ENCODE results near the gene MED13L. TPM values are rescaled to one million over a fixed set of nuclear protein-coding genes. Genes with fewer than 3 reads are reported as not detected.

The MED13L gene
- polyA plus RNA-seq, 1 donor (not counting 4 experiments of a cell fraction or from before 2014, with no cell fraction given) = 31.7 TPM

GRCh38 chr12:116293687-116294453, 16.4 kb upstream of the MED13L start:
- FAIRE-seq (no peak), DNase-seq (ENCODE audit: low read depth, low spot score) (no peak)
- peaks cover 4% of the 10 kb centered on the region for H3K4me1 ChIP-seq (ENCODE audit: control insufficient read depth, extremely low read depth, insufficient read depth, low read length)
- no peak overlapping the region for H3K9ac ChIP-seq (ENCODE audit: control insufficient read depth, extremely low read depth, insufficient read depth, low read length)
- TF ChIP-seq CTCF (optimal IDR thresholded peaks at IDR 0.05 in 1 of 3, IDR thresholded peaks at IDR 0.05 in 1 of 3, conservative IDR thresholded peaks at IDR 0.05 in 1 of 3; ENCODE audit: extremely low read depth in 1 of 3, insufficient read depth in 2 of 3, low read length in 3 of 3) = no peak
- no peak for TF ChIP-seq EZH2 (IDR thresholded peaks at IDR 0.05; ENCODE audit: low read length)
- no peak overlapping the region for H2AFZ ChIP-seq (ENCODE audit: control insufficient read depth, low read length)
- H3K9me3 ChIP-seq (ENCODE audit: control insufficient read depth, low read depth, low read length) = no peaks in the 10 kb centered on the region
- no peak overlapping the region for H3K4me2 ChIP-seq (ENCODE audit: control insufficient read depth, extremely low read depth, insufficient read depth, low read depth, low read length)
- no peaks in the 10 kb centered on the region for H3K36me3 ChIP-seq (ENCODE audit: control insufficient read depth in 2 of 2, extremely low read depth in 1 of 2, insufficient read depth in 2 of 2, low read length in 2 of 2)
- H3K79me2 ChIP-seq (ENCODE audit: control insufficient read depth, insufficient read depth, low read length) = no peaks in the 10 kb centered on the region
- no peaks in the 10 kb centered on the region for H3K27me3 ChIP-seq (ENCODE audit: control insufficient read depth, extremely low read depth, insufficient read depth, low read length)
- no peak overlapping the region for H3K4me3 ChIP-seq (ENCODE audit: control insufficient read depth in 2 of 3, extremely low read depth in 1 of 3, insufficient read depth in 2 of 3, low read depth in 1 of 3, low read length in 3 of 3)
- H3K9me1 ChIP-seq (ENCODE audit: control insufficient read depth, extremely low read depth, insufficient read depth, low read length) = no peaks in the 10 kb centered on the region
- no peak overlapping the region for H3K27ac ChIP-seq (ENCODE audit: control insufficient read depth, insufficient read depth, low read length)
- H4K20me1 ChIP-seq (ENCODE audit: control insufficient read depth, extremely low read depth, insufficient read depth, low read length) = no peaks in the 10 kb centered on the region
- dilution Hi-C loops (cut with MboI; ENCODE audit: extremely low pct_ligation_motif_present, low sequenced_read_pairs) = no loop called here

- Histone ChIP-seq H4K20me1 (ENCODE audit: control insufficient read depth, extremely low read depth, insufficient read depth, low read length) (no peaks in the 10 kb centered on the region), H3K79me2 (ENCODE audit: control insufficient read depth, insufficient read depth, low read length) (no peaks in the 10 kb centered on the region), H2AFZ (ENCODE audit: control insufficient read depth, low read length) (no peak overlapping the region), H3K4me2 (ENCODE audit: control insufficient read depth, extremely low read depth, insufficient read depth, low read depth, low read length) (no peak overlapping the region), H3K9me3 (ENCODE audit: control insufficient read depth, low read depth, low read length) (no peaks in the 10 kb centered on the region), H3K27ac (ENCODE audit: control insufficient read depth, insufficient read depth, low read length) (no peak overlapping the region), H3K9me1 (ENCODE audit: control insufficient read depth, extremely low read depth, insufficient read depth, low read length) (no peaks in the 10 kb centered on the region), H3K27me3 (ENCODE audit: control insufficient read depth, extremely low read depth, insufficient read depth, low read length) (no peaks in the 10 kb centered on the region), H3K9ac (ENCODE audit: control insufficient read depth, extremely low read depth, insufficient read depth, low read length) (no peak overlapping the region), H3K4me1 (ENCODE audit: control insufficient read depth, extremely low read depth, insufficient read depth, low read length) (peaks cover 4% of the 10 kb centered on the region), H3K4me3 (ENCODE audit: control insufficient read depth in 2 of 3, extremely low read depth in 1 of 3, insufficient read depth in 2 of 3, low read depth in 1 of 3, low read length in 3 of 3) (no peak overlapping the region), H3K36me3 (ENCODE audit: control insufficient read depth in 2 of 2, extremely low read depth in 1 of 2, insufficient read depth in 2 of 2, low read length in 2 of 2) (no peaks in the 10 kb centered on the region)
- dilution Hi-C loops (cut with MboI; ENCODE audit: extremely low pct_ligation_motif_present, low sequenced_read_pairs) = no loop called here
- TF ChIP-seq CTCF (optimal IDR thresholded peaks at IDR 0.05 in 1 of 3, IDR thresholded peaks at IDR 0.05 in 1 of 3, conservative IDR thresholded peaks at IDR 0.05 in 1 of 3; ENCODE audit: extremely low read depth in 1 of 3, insufficient read depth in 2 of 3, low read length in 3 of 3) (no peak), EZH2 (IDR thresholded peaks at IDR 0.05; ENCODE audit: low read length) (no peak)
- FAIRE-seq (no peak), DNase-seq (ENCODE audit: low read depth, low spot score) (no peak)
These were observed 13.7 kb upstream of the MED13L start for GRCh38 chr12:116291218-116291617.

Data from keratinocyte (primary cell).